Mesodermal cell (in vitro differentiated cells): ENCODE results near the gene SRSF1.
"Not testable (repeated sequence)": the region's sequence is repeated elsewhere in the genome, so short reads cannot be mapped to it uniquely, and the experiment has no call there.

Experiments used
- H3K27ac ChIP-seq: 2 replicates; pipeline ENCODE4 v1.7.0; 2013; ENCODE audit warnings: mild to moderate bottlenecking, low read depth, low read length, moderate library complexity; ENCODE audit not compliant: severe bottlenecking
- H3K36me3 ChIP-seq: 2 replicates; pipeline ENCODE4 v1.7.1; 2013; ENCODE audit warnings: mild to moderate bottlenecking, low read length, moderate library complexity; ENCODE audit not compliant: control insufficient read depth, insufficient read depth
- H3K4me1 ChIP-seq: one replicate; pipeline ENCODE4 v1.7.1; 2013; ENCODE audit warnings: mild to moderate bottlenecking, low read length; ENCODE audit not compliant: insufficient read depth, control insufficient read depth, poor library complexity, severe bottlenecking
- H3K4me3 ChIP-seq: 2 replicates; pipeline ENCODE4 v1.7.0; 2013; ENCODE audit warnings: low read length, control low read depth, mild to moderate bottlenecking; ENCODE audit not compliant: insufficient read depth, poor library complexity, severe bottlenecking; ENCODE audit errors: extremely low read depth
- H3K9me3 ChIP-seq: 2 replicates; pipeline ENCODE4 v1.7.1; 2013; ENCODE audit warnings: mild to moderate bottlenecking, low read length, moderate library complexity; ENCODE audit not compliant: control insufficient read depth
- WGBS, 2 experiments: methylation state at CpG; one replicate each; pipeline ENCODE4 v1.1.5; 2013; ENCODE audit warnings: missing lambda C conversion rate in 2 of 2; ENCODE audit not compliant: insufficient coverage in 2 of 2; 5-methylcytosine and 5-hydroxymethylcytosine counted together

SRSF1 gene

GRCh38 chr17:57979076-57979475 is 28.0 kb downstream of the SRSF1 start:
- Histone ChIP-seq H3K9me3 (no peaks in the 10 kb centered on the region), H3K4me3 (no peak overlapping the region), H3K36me3 (peaks cover 89% of the 10 kb centered on the region), H3K27ac (no peak overlapping the region), H3K4me1 (peaks cover 11% of the 10 kb centered on the region)
- 100% methylated on average over 1 of the region's 1 CpG; no CpG with 5 or more reads in 1 of the 2 experiments for WGBS, 2 experiments

DNA sequence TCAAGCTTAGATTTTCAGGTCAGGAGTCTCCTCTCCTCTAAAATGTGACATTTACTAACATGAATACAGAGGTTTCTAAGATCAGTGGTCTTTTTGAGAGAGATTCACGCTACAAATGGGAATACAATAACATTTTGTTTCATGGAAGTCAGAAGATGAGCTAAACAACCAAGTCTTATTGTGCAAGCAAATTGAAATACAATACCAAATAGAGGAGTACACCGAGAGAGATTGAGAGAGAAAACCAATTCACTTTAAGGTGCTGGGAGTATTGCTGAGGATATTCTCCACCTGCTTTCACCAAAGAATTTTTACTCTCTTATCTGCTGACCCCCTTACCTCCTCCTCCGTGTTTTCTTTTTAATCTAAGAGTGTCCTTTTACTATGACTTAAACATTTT is 30.5 kb downstream of the SRSF1 start:
- Histone ChIP-seq H3K4me3 (no peak overlapping the region), H3K36me3 (peaks cover 89% of the 10 kb centered on the region), H3K4me1 (peaks cover 6% of the 10 kb centered on the region), H3K9me3 (no peaks in the 10 kb centered on the region), H3K27ac (no peak overlapping the region)
- WGBS, 2 experiments, result 85 to 100% methylated on average over 1 of the region's 3 CpGs

GRCh38 chr17:57975044-57975443 is 32.0 kb downstream of the SRSF1 start:
- Histone ChIP-seq H3K36me3 (peaks cover 77% of the 10 kb centered on the region), H3K4me3 (no peak overlapping the region), H3K9me3 (no peaks in the 10 kb centered on the region), H3K27ac (no peak overlapping the region), H3K4me1 (peaks cover 6% of the 10 kb centered on the region)
- no CpG with 5 or more reads among the region's 1 CpG for WGBS, 2 experiments

- H3K4me1 ChIP-seq, H3K4me3 ChIP-seq, H3K9me3 ChIP-seq, H3K27ac ChIP-seq: not testable (repeated sequence)
- 94 to 100% methylated on average over 4 of the region's 4 CpGs for WGBS, 2 experiments
- peaks cover 69% of the 10 kb centered on the region for H3K36me3 ChIP-seq
Observed at GRCh38 chr17:57974053-57974824, 32.8 kb downstream of the SRSF1 start.

DNA sequence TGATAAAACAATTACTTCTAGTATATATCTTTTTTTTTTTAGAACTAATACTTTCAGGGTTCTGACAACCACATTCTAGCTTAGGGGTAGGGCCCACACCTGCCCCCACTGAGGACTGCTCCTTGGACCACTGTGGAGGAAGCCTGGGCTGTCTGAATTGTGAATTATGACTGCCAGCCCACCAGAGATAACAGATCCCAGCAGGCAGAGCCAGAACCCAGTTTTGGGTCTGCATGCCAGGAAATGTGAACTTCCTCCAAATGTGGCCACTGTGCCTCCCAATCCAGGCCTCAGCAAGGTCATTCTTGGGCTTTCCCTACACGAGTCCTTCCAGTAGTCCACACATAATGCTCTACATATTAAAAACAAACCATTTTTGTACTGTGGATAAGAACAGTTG is 34.9 kb downstream of the SRSF1 start:
- peaks cover 50% of the 10 kb centered on the region for H3K36me3 ChIP-seq
- WGBS, 2 experiments, result 90% methylated on average over 1 of the region's 1 CpG; no CpG with 5 or more reads in 1 of the 2 experiments
- H3K4me3 ChIP-seq, result no peak overlapping the region
- H3K4me1 ChIP-seq, result peaks cover 6% of the 10 kb centered on the region
- no peaks in the 10 kb centered on the region for H3K9me3 ChIP-seq
- no peak overlapping the region for H3K27ac ChIP-seq

GRCh38 chr17:57971572-57971971 is 35.5 kb downstream of the SRSF1 start:
- no peak overlapping the region for H3K4me3 ChIP-seq
- no peak overlapping the region for H3K27ac ChIP-seq
- H3K4me1 ChIP-seq, result peaks cover 6% of the 10 kb centered on the region
- H3K36me3 ChIP-seq, result peaks cover 44% of the 10 kb centered on the region
- H3K9me3 ChIP-seq, result no peaks in the 10 kb centered on the region
- WGBS, 2 experiments, result 96 to 97% methylated on average over 8 to 10 of the region's 10 CpGs

DNA sequence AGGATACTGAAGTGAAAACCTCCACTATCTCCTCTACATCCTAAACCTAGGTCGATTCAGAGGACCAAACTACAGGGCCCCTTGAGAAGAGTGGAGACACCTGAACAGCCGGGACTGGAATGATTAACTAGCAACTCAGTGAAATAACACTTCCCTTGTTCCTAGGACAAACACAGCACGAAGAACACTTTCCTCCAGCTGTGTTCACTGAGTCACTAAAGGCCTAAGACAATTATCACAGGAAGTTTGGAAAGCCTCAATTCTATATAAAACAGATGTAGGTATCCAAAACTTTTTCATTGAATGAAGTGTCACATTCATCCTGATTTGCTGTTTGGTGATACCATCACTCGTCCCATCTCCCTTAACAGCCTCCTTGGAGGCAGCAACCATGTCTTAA is 36.3 kb downstream of the SRSF1 start:
- WGBS, 2 experiments, result 71 to 72% methylated on average over 2 to 4 of the region's 4 CpGs
- peaks cover 3% of the 10 kb centered on the region for H3K4me1 ChIP-seq
- H3K27ac ChIP-seq, result peak overlapping the region; percentile 13
- peaks cover 36% of the 10 kb centered on the region for H3K36me3 ChIP-seq
- no peaks in the 10 kb centered on the region for H3K9me3 ChIP-seq
- H3K4me3 ChIP-seq, result no peak overlapping the region

DNA sequence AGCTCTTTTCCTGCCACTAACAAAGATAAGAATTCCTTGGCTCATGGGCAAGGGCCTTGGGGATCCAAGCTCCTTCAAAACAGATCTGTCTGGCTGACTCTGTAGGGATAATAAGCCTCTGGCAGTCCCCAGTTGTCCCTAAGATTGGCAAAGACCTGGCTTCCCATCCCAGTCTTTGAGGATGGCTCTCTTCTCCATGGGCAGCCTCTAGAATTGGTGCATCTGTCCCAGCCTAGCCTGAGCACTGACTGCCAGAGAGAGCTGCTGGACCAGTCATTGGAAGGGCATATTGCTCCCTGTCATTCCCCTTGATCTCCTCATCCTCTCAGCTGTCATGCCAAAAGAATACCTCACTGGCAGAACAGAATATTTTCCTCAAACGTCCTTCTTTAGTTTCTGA is 38.6 kb downstream of the SRSF1 start:
- H3K4me1 ChIP-seq, result no peaks in the 10 kb centered on the region
- no peak overlapping the region for H3K27ac ChIP-seq
- peaks cover 17% of the 10 kb centered on the region for H3K36me3 ChIP-seq
- H3K4me3 ChIP-seq, result no peak overlapping the region
- WGBS, 2 experiments, result 20% methylated on average over 1 of the region's 1 CpG; no CpG with 5 or more reads in 1 of the 2 experiments
- no peaks in the 10 kb centered on the region for H3K9me3 ChIP-seq

DNA sequence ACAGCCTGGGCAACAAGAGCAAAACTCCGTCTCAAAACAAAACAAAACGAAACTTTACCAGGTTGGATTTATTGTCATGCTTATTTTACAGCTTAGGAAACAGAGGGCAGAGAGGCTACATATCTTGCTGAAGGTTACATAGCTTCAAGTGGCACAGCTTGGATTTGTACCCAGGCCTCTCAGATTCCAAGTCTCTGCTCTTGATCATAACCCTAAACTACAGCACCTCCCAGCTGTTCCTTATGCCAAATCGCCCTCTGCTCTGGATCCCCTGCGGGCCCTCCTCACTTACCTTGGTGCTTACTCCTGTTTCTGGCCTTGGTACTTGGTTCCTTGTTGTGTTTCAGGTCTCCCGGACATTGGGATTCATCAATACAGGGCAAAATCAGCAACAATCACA is 40.2 kb downstream of the SRSF1 start:
- H3K4me3 ChIP-seq, result no peak overlapping the region
- WGBS, 2 experiments, result 81 to 92% methylated on average over 3 of the region's 5 CpGs
- no peaks in the 10 kb centered on the region for H3K4me1 ChIP-seq
- no peaks in the 10 kb centered on the region for H3K9me3 ChIP-seq
- H3K36me3 ChIP-seq, result peaks cover 3% of the 10 kb centered on the region
- H3K27ac ChIP-seq, result no peak overlapping the region

- Histone ChIP-seq H3K4me3 (no peak overlapping the region), H3K36me3 (no peaks in the 10 kb centered on the region), H3K4me1 (no peaks in the 10 kb centered on the region), H3K27ac (no peak overlapping the region), H3K9me3 (no peaks in the 10 kb centered on the region)
- 94 to 95% methylated on average over 5 of the region's 5 CpGs for WGBS, 2 experiments
Observed at GRCh38 chr17:57966246-57966645, 40.8 kb downstream of the SRSF1 start.

GRCh38 chr17:57965521-57966160 is 41.4 kb downstream of the SRSF1 start:
- H3K4me3 ChIP-seq, result no peak overlapping the region
- no peaks in the 10 kb centered on the region for H3K36me3 ChIP-seq
- 91 to 94% methylated on average over 20 to 24 of the region's 26 CpGs for WGBS, 2 experiments
- no peak overlapping the region for H3K27ac ChIP-seq
- H3K9me3 ChIP-seq, result no peaks in the 10 kb centered on the region
- H3K4me1 ChIP-seq, result no peaks in the 10 kb centered on the region
